H1 (cell line): ENCODE results near the gene PTGES3L. TPM values are rescaled to one million over a fixed set of nuclear protein-coding genes. Genes with fewer than 3 reads are reported as not detected.

Experiments used
- BACH1 ChIP-seq: IDR thresholded peaks from 2 replicates; pipeline ENCODE4 v1.6.1; 2012; ENCODE audit warnings: low read length, improper control_type of control experiment
- BCL11A ChIP-seq, 2 experiments: IDR thresholded peaks; one replicate each; pipeline ENCODE4 v1.6.1; 2011; ENCODE audit warnings: low read depth in 2 of 2, low read length in 2 of 2, mild to moderate bottlenecking in 2 of 2
- BRCA1 ChIP-seq: IDR thresholded peaks from 2 replicates; pipeline ENCODE4 v1.6.1; 2012; ENCODE audit warnings: low read depth, low read length, improper control_type of control experiment
- CBX8 ChIP-seq: fragments of 300-800, 300-1000 bp; sonication (generic); IDR thresholded peaks from 2 replicates; pipeline ENCODE4 v1.7.1; 2016; ENCODE audit warnings: low read depth, low read length, borderline replicate concordance
- CHD1 ChIP-seq: IDR thresholded peaks from 2 replicates; pipeline ENCODE4 v1.6.1; 2012; ENCODE audit warnings: low read depth, low read length, improper control_type of control experiment
- CHD2 ChIP-seq: IDR thresholded peaks from 2 replicates; pipeline ENCODE4 v1.6.1; 2012; ENCODE audit warnings: low read length, improper control_type of control experiment
- E2F6 ChIP-seq: IDR thresholded peaks from 2 replicates; pipeline ENCODE4 v1.6.1; 2012; ENCODE audit warnings: inconsistent platforms
- EP300 ChIP-seq, 2 experiments: IDR thresholded peaks; 1 replicate in 1 of 2; 2 replicates in 1 of 2; pipeline ENCODE4 v1.6.1; 2011 to 2012; ENCODE audit warnings: low read depth in 2 of 2, low read length in 2 of 2, mild to moderate bottlenecking in 2 of 2, borderline replicate concordance in 1 of 2, inconsistent platforms in 1 of 2, moderate library complexity in 1 of 2
- GABPA ChIP-seq: IDR thresholded peaks from 2 replicates; pipeline ENCODE4 v1.6.1; 2011; ENCODE audit warnings: mild to moderate bottlenecking, low read length, moderate library complexity, borderline replicate concordance; ENCODE audit not compliant: insufficient read depth
- GTF2F1 ChIP-seq: IDR thresholded peaks from 2 replicates; pipeline ENCODE4 v1.6.1; 2012; ENCODE audit warnings: low read depth, low read length, improper control_type of control experiment, borderline replicate concordance
- JUN ChIP-seq: IDR thresholded peaks from 2 replicates; pipeline ENCODE4 v1.6.1; 2011; ENCODE audit warnings: low read depth, mild to moderate bottlenecking, improper control_type of control experiment, low read length
- KDM1A ChIP-seq: fragments of 200-600, 300-600 bp; sonication (generic); IDR thresholded peaks from 2 replicates; pipeline ENCODE4 v1.7.1; 2016; ENCODE audit warnings: mild to moderate bottlenecking, low read length, borderline replicate concordance
- MAFK ChIP-seq: IDR thresholded peaks from 2 replicates; pipeline ENCODE4 v1.6.1; 2012; ENCODE audit warnings: low read depth, mild to moderate bottlenecking, improper control_type of control experiment, low read length
- PHF8 ChIP-seq: fragments of 200-600 bp; sonication (generic); conservative IDR thresholded peaks from 2 replicates; pipeline ENCODE4 v1.7.1; 2012; ENCODE audit warnings: low read depth, mild to moderate bottlenecking, inconsistent platforms, low read length, moderate library complexity
- SIN3A ChIP-seq, 2 experiments: IDR thresholded peaks in 1 of 2; conservative IDR thresholded peaks in 1 of 2; 2 replicates each; pipeline ENCODE4 v1.6.1; 2011 to 2012; ENCODE audit warnings: low read length in 2 of 2, improper control_type of control experiment in 1 of 2, low read depth in 1 of 2, mild to moderate bottlenecking in 1 of 2
- SIX5 ChIP-seq: IDR thresholded peaks from 2 replicates; pipeline ENCODE4 v1.6.1; 2011; ENCODE audit warnings: mild to moderate bottlenecking, low read depth, low read length
- SP2 ChIP-seq: IDR thresholded peaks from 2 replicates; pipeline ENCODE4 v1.6.1; 2012; ENCODE audit warnings: mild to moderate bottlenecking, low read length, inconsistent platforms
- SP4 ChIP-seq: IDR thresholded peaks from 2 replicates; pipeline ENCODE4 v1.6.1; 2012; ENCODE audit warnings: low read length, inconsistent platforms
- SRF ChIP-seq: IDR thresholded peaks from 2 replicates; pipeline ENCODE4 v1.6.1; 2011; ENCODE audit warnings: mild to moderate bottlenecking, low read depth, low read length, moderate library complexity
- SUZ12 ChIP-seq: fragments of 200-600 bp; sonication (generic); IDR thresholded peaks from 2 replicates; pipeline ENCODE4 v1.6.1; 2012; ENCODE audit warnings: mild to moderate bottlenecking, inconsistent platforms, low read length, moderate library complexity, mixed read lengths
- TAF1 ChIP-seq: IDR thresholded peaks from 2 replicates; pipeline ENCODE4 v1.6.1; 2011; ENCODE audit warnings: mild to moderate bottlenecking, low read depth, low read length
- USF2 ChIP-seq: IDR thresholded peaks from 2 replicates; pipeline ENCODE4 v1.6.1; 2011; ENCODE audit warnings: low read length, improper control_type of control experiment
- ZNF274 ChIP-seq: IDR thresholded peaks from 2 replicates; pipeline ENCODE4 v1.7.0; 2012; ENCODE audit warnings: low read length, borderline replicate concordance; ENCODE audit errors: extremely low read depth
- polyA plus RNA-seq, 7 experiments: library from polyadenylated mRNA; depleted of rRNA in 3 of 7; stranded (reverse) in 5 of 7; unstranded in 2 of 7; fragments of >200 nt in 5 of 7; fragments of 200-250 nt in 2 of 7; gene quantifications; 1 replicate in 5 of 7; 2 replicates in 1 of 7; 4 replicates in 1 of 7; pipeline versions ENCODE4 v1.2.1 to v1.2.3, GENCODE V29; 2011 to 2013; ENCODE audit warnings: missing spikeins in 2 of 7, mixed read lengths in 2 of 7
- total RNA-seq: library from RNA; stranded (reverse); fragmentation: NEBNext Ultra II Directional; extraction: Animal tissue kit (Norgen Biotek cat#: 25700); gene quantifications from 2 replicates; pipeline ENCODE4 v1.2.1, GENCODE V29; 2021
- TF ChIP-seq, protein P1 (sequence below): IDR thresholded peaks from 2 replicates; pipeline ENCODE4 v1.6.1; 2011; ENCODE audit warnings: low read depth, mild to moderate bottlenecking, low read length; ENCODE audit not compliant: insufficient read depth

The PTGES3L gene
- total and polyA plus RNA-seq, 2 of the 8 experiments (the other 6 are each of a cell fraction or from before 2014, with no cell fraction given), result 3.0 to 3.6 TPM

GRCh38 chr17:42980274-42980765 lies 440 bp upstream of the PTGES3L start, which contains the start of gene RUNDC1 (continued):
- no peak for TF ChIP-seq E2F6
- TF ChIP-seq CHD1, result no peak
- no peak for TF ChIP-seq GTF2F1
- 0 out of 2 replicates have a peak, but pooled peaks have one; percentile 22 for TF ChIP-seq GABPA
- peak; percentile 52; the same call in 1 of the 2 replicates for TF ChIP-seq TAF1
- no peak for TF ChIP-seq SP4
- no peak for TF ChIP-seq BRCA1
- TF ChIP-seq SRF, result no peak
- TF ChIP-seq USF2, result no peak
- no peak for TF ChIP-seq JUN
- no peak for TF ChIP-seq MAFK
- no peak for TF ChIP-seq CBX8
- peak; percentile 57 for TF ChIP-seq PHF8
- TF ChIP-seq, protein P1, sequence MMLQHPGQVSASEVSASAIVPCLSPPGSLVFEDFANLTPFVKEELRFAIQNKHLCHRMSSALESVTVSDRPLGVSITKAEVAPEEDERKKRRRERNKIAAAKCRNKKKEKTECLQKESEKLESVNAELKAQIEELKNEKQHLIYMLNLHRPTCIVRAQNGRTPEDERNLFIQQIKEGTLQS, result no peak
- no peak for TF ChIP-seq SIX5
- no peak for TF ChIP-seq BCL11A (IDR thresholded peaks at IDR 0.05; ENCODE audit: low read depth in 2 of 2, low read length in 2 of 2)
- TF ChIP-seq CHD2, result no peak
- no peak for TF ChIP-seq SUZ12
- no peak for TF ChIP-seq ZNF274
- TF ChIP-seq EP300 (IDR thresholded peaks at IDR 0.05; ENCODE audit: borderline replicate concordance in 1 of 2, low read depth in 2 of 2, low read length in 2 of 2), result no peak
- no peak for TF ChIP-seq BACH1
- TF ChIP-seq KDM1A, result no peak
- no peak for TF ChIP-seq SP2
- peak; percentile 72 to 97; a peak in 3 of 4 replicates for TF ChIP-seq SIN3A (conservative IDR thresholded peaks at IDR 0.05 in 1 of 2, IDR thresholded peaks at IDR 0.05 in 1 of 2; ENCODE audit: low read depth in 1 of 2, low read length in 2 of 2)
